Left ventricle myocardium inferior (tissue), 1 donor: ENCODE measurements around the gene SKAP2. TPM values are rescaled to one million over a fixed set of nuclear protein-coding genes. Genes with fewer than 3 reads are reported as not detected.

Source experiments
- DNase-seq: peaks from one replicate; pipeline ENCODE4 v3.0.0-alpha.2; 2020
- H3K27ac ChIP-seq: fragments of 200-600 bp; replicated peaks from 2 replicates; pipeline ENCODE4 v1.8.0; 2021
- H3K27me3 ChIP-seq: fragments of 200-600 bp; 2 replicates; pipeline ENCODE4 v1.8.0; 2021; ENCODE audit warnings: low read depth
- H3K36me3 ChIP-seq: fragments of 200-600 bp; 2 replicates; pipeline ENCODE4 v1.8.0; 2021
- H3K4me1 ChIP-seq: fragments of 200-600 bp; 2 replicates; pipeline ENCODE4 v1.8.0; 2021
- H3K4me3 ChIP-seq: fragments of 200-600 bp; 2 replicates; pipeline ENCODE4 v1.8.0; 2021; ENCODE audit warnings: mild to moderate bottlenecking, moderate library complexity
- H3K9me3 ChIP-seq: fragments of 200-600 bp; replicated peaks from 2 replicates; pipeline ENCODE4 v1.8.0; 2021
- intact Hi-C: fragments of 100-400 bp; cut with micrococcal nuclease; formaldehyde crosslinking; loops from one replicate; pipeline ENCODE4 v1.11.0; 2022
- total RNA-seq: library from RNA; stranded (reverse); fragmentation: NEBNext Ultra II Directional; extraction: Animal tissue kit (Norgen Biotek cat#: 25700); gene quantifications from one replicate; pipeline ENCODE4 v1.2.1, GENCODE V29; 2021
- TF ChIP-seq, protein P1 (sequence below): fragments of 200-600 bp; IDR thresholded peaks from 2 replicates; pipeline ENCODE4 v1.8.0; 2021; ENCODE audit warnings: antibody characterized with exemption, mild to moderate bottlenecking, borderline replicate concordance
- donor health status: DM: no; HTN: yes; CAD: no; lungs with severe emphysema.

Gene SKAP2
- total RNA-seq, 1 donor from 2014 or later = 5.2 TPM

DNA sequence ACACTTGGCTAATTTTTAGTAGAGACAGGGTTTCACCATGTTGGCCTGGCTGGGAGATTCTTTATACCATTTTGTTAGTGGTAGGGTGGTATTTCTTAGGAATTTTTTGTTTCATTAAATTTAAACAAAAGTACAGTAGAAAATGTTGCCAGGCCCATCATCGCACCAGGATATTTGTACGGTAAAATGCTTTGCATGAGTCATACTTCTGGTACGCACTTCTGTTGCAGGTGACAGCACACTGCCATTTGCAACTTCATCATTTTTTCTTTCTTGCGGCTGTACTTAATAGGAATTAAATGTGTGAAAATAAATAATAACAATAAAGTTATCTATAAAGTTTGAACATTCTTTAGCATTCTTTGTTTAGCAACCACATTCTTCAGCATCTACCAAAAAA lies 195.6 kb downstream of the SKAP2 start:
- H3K9me3 ChIP-seq = no peaks in the 10 kb centered on the region
- peaks cover 44% of the 10 kb centered on the region for H3K27me3 ChIP-seq
- H3K4me3 ChIP-seq = no peak overlapping the region
- H3K4me1 ChIP-seq = no peaks in the 10 kb centered on the region
- intact Hi-C loops = loop anchor here (5.0 to 10.0 kb wide), 2 partner anchors 297 to 764 kb away; no protein-coding TSS in a partner anchor
- no peaks in the 10 kb centered on the region for H3K36me3 ChIP-seq
- TF ChIP-seq, protein P1, sequence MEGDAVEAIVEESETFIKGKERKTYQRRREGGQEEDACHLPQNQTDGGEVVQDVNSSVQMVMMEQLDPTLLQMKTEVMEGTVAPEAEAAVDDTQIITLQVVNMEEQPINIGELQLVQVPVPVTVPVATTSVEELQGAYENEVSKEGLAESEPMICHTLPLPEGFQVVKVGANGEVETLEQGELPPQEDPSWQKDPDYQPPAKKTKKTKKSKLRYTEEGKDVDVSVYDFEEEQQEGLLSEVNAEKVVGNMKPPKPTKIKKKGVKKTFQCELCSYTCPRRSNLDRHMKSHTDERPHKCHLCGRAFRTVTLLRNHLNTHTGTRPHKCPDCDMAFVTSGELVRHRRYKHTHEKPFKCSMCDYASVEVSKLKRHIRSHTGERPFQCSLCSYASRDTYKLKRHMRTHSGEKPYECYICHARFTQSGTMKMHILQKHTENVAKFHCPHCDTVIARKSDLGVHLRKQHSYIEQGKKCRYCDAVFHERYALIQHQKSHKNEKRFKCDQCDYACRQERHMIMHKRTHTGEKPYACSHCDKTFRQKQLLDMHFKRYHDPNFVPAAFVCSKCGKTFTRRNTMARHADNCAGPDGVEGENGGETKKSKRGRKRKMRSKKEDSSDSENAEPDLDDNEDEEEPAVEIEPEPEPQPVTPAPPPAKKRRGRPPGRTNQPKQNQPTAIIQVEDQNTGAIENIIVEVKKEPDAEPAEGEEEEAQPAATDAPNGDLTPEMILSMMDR = no peak
- DNase-seq = no peak
- no peak overlapping the region for H3K27ac ChIP-seq

DNA sequence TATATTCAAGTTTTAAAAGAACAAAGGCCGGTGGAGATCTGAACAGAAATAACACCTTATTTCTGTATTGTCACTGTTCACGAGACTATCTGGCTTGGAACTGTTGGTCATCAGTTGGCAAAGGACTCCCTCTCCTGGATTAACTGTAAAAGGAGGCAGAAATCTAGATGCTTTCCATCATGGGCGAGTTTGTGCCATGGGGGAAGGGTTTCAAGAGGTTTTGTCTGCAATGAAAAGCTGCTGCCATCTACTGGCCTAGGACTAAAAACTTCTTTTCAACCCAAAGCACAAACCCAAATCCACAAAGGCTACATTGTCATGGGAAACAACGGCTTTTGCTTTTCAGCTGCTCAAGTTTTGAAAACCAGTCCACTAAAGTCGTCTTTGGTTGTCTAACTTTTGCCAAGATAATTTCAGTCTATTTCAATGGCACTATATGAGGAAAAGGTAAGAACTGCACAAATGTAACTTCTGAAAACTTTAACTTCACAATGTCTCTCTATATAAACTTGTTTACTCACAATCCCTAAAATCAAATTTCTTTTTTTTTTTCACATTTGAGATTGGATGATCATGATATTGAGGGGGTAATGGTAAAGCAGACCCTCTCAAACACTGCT lies 196.8 kb downstream of the SKAP2 start:
- no peaks in the 10 kb centered on the region for H3K9me3 ChIP-seq
- no peak overlapping the region for H3K27ac ChIP-seq
- TF ChIP-seq, protein P1 = peak; percentile 77
- H3K4me3 ChIP-seq = no peak overlapping the region
- no peaks in the 10 kb centered on the region for H3K4me1 ChIP-seq
- no peaks in the 10 kb centered on the region for H3K36me3 ChIP-seq
- intact Hi-C loops = loop anchor here (5.0 to 10.0 kb wide), 2 partner anchors 295 to 763 kb away; no protein-coding TSS in a partner anchor
- peaks cover 51% of the 10 kb centered on the region for H3K27me3 ChIP-seq
- DNase-seq = no peak

DNA sequence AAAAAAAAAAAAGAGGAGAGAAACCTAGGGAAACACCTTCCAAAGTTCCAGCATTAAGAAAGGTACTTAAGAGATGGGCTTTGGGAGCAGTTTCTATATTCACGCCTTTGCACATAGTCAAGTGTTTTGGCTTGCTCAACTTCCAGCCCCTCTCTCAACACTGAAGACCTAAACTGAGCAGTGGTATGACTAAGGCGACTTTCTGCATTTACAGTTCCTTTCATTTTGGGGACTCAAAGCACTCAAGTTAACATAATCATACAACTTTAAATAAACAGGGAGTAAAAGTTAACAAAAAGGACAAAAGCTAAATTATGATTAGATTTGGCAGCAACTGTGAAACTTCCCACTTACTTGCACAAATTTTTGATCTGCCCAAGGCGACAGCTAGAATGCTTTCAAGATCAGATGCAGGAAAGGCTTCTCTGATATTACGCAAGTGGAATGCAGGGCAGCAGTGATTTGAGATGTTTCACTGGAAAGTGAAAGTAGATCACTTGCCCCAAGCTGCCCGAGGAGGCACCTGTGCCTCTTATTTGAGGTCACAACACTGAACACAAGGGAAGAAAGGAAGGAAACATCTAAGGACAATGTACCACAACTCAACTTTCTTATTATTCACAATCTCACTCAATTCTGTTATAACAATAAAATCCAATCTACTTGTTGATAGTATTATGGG lies 199.5 kb downstream of the SKAP2 start:
- TF ChIP-seq, protein P1 = no peak
- Histone ChIP-seq H3K27ac (no peak overlapping the region), H3K4me3 (no peak overlapping the region), H3K9me3 (no peaks in the 10 kb centered on the region), H3K36me3 (no peaks in the 10 kb centered on the region), H3K4me1 (no peaks in the 10 kb centered on the region), H3K27me3 (peaks cover 58% of the 10 kb centered on the region)
- intact Hi-C loops = loop anchor here (5.0 to 10.0 kb wide), 2 partner anchors 293 to 760 kb away; no protein-coding TSS in a partner anchor
- DNase-seq = no peak

DNA sequence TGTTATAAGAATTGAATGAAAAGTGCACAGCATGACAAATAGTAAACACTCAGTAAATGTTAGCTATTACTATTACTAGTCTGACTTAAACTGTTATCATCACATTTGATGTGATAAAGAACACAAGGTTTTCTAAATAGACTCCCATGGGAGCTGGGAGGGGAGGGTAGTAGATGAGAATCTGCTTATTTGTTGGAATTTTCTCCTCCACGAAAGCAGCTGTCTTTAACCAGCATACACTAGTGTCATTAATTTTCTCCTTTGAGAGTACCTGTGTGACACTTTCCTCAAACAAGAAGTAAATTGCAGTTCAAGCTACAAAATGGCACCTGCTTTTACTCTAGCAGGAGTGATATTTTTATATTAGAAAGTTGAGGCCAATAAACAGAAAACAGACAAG lies 200.1 kb downstream of the SKAP2 start:
- no peaks in the 10 kb centered on the region for H3K4me1 ChIP-seq
- no peaks in the 10 kb centered on the region for H3K9me3 ChIP-seq
- TF ChIP-seq, protein P1 = no peak
- H3K27ac ChIP-seq = no peak overlapping the region
- H3K36me3 ChIP-seq = no peaks in the 10 kb centered on the region
- H3K4me3 ChIP-seq = no peak overlapping the region
- peaks cover 58% of the 10 kb centered on the region for H3K27me3 ChIP-seq
- DNase-seq = no peak
- intact Hi-C loops = loop anchor here (10.0 kb wide), 1 partner anchor 759 kb away; no protein-coding TSS in a partner anchor

DNA sequence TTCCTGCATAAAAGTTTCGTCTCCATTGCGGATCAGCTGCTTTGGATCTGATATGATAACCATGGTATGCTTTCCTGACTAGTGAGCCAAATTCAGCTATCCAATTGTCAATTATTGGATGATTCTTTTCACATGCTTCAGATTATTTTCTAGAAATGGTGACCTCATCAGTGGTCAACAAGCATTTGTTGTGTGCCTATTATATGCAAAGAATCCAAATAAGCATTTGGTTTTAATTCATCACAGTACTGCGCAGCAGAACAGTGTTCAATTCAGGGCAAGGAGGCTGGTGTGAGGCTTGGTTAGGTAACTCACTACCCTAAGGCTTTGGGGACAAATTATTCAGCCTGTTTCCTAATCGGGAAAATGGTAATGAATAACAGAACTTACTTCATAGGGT lies 200.5 kb downstream of the SKAP2 start:
- Histone ChIP-seq H3K27ac (no peak overlapping the region), H3K27me3 (peaks cover 57% of the 10 kb centered on the region), H3K9me3 (no peaks in the 10 kb centered on the region), H3K4me3 (no peak overlapping the region), H3K4me1 (no peaks in the 10 kb centered on the region), H3K36me3 (no peaks in the 10 kb centered on the region)
- no peak for DNase-seq
- TF ChIP-seq, protein P1 = no peak
- intact Hi-C loops = loop anchor here (10.0 kb wide), 1 partner anchor 759 kb away; no protein-coding TSS in a partner anchor
